HFFc6 (cell line): ENCODE measurements around the gene ASTL. TPM values are rescaled to one million over a fixed set of nuclear protein-coding genes. Genes with fewer than 3 reads are reported as not detected.

ENCODE experiments used
- DNase-seq: peaks from one replicate; pipeline ENCODE4 v3.0.0-alpha.2; 2018
- H3K27ac Mint-ChIP-seq: 2 replicates; pipeline ENCODE4 v1.8.0; 2020; ENCODE audit warnings: mild to moderate bottlenecking, mixed read lengths
- H3K27me3 Mint-ChIP-seq: 2 replicates; pipeline ENCODE4 v1.8.0; 2021; ENCODE audit warnings: mild to moderate bottlenecking, moderate library complexity, mixed read lengths; ENCODE audit not compliant: insufficient read depth
- H3K36me3 Mint-ChIP-seq: 2 replicates; pipeline ENCODE4 v1.8.0; 2021; ENCODE audit warnings: low read depth, mixed read lengths
- H3K4me1 Mint-ChIP-seq: 2 replicates; pipeline ENCODE4 v1.8.0; 2020; ENCODE audit warnings: low read depth, mixed read lengths
- H3K4me3 Mint-ChIP-seq: 2 replicates; pipeline ENCODE4 v1.8.0; 2020; ENCODE audit warnings: mild to moderate bottlenecking, moderate library complexity, mixed read lengths
- H3K9me3 Mint-ChIP-seq: 2 replicates; pipeline ENCODE4 v1.8.0; 2020; ENCODE audit warnings: mild to moderate bottlenecking, mixed read lengths
- total RNA-seq, 6 experiments: library from RNA; stranded (reverse); fragmentation: NEBNext Ultra II Directional; extraction: Animal tissue kit (Norgen Biotek cat#: 25700); gene quantifications; 2 replicates in 1 of 6; 3 replicates in 5 of 6; pipeline ENCODE4 v1.2.3, GENCODE V29; 2021
- TF ChIP-seq, protein P1 (sequence below): fragments of 200-600 bp; sonication (generic); IDR thresholded peaks from 2 replicates; pipeline ENCODE4 v1.5.0; 2021; ENCODE audit warnings: antibody characterized with exemption, mild to moderate bottlenecking

ASTL gene
- total RNA-seq, 6 experiments from 2014 or later = 0.25 to 0.39 (median 0.31) TPM; not detected in 3

DNA sequence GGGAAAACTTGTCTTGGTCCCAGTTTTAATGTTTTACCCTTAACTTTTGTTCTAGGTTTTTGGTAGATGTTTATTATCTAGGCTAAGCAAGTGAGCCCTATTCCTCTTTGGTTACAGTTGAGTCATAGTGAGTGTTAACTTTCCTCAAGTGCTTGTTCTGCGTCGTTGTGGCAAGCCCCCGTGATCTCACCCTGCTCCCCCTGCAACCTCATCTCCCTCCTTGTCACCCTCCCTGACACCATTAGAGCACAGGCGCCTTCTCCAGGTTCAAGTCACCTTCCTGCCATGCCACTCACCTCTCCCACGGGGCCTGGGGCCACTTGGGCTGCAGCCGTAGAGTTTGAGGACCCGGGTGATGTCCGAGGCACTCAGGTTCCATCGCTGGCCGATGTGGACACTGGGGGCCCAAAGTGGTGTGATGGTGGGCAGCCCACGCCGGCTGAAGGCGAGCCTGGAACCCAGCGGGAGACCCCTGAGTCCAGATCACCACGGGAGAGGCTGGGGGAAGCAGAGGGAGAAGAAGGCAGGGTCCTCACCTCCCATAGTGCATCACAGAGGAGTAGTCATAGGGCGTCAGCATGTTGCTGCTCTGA, 8.7 kb downstream of the ASTL start:
- DNase-seq = no peak
- Mint-ChIP-seq H3K4me3 (no peak overlapping the region), H3K36me3 (no peaks in the 10 kb centered on the region), H3K4me1 (no peaks in the 10 kb centered on the region), H3K9me3 (no peaks in the 10 kb centered on the region), H3K27me3 (peaks cover 36% of the 10 kb centered on the region), H3K27ac (no peak overlapping the region)
- TF ChIP-seq, protein P1, sequence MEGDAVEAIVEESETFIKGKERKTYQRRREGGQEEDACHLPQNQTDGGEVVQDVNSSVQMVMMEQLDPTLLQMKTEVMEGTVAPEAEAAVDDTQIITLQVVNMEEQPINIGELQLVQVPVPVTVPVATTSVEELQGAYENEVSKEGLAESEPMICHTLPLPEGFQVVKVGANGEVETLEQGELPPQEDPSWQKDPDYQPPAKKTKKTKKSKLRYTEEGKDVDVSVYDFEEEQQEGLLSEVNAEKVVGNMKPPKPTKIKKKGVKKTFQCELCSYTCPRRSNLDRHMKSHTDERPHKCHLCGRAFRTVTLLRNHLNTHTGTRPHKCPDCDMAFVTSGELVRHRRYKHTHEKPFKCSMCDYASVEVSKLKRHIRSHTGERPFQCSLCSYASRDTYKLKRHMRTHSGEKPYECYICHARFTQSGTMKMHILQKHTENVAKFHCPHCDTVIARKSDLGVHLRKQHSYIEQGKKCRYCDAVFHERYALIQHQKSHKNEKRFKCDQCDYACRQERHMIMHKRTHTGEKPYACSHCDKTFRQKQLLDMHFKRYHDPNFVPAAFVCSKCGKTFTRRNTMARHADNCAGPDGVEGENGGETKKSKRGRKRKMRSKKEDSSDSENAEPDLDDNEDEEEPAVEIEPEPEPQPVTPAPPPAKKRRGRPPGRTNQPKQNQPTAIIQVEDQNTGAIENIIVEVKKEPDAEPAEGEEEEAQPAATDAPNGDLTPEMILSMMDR = no peak

GRCh38 chr2:96128456-96128855, 9.8 kb downstream of the ASTL start:
- Mint-ChIP-seq H3K27me3 (peaks cover 35% of the 10 kb centered on the region), H3K27ac (no peak overlapping the region), H3K4me1 (no peaks in the 10 kb centered on the region), H3K36me3 (no peaks in the 10 kb centered on the region), H3K9me3 (no peaks in the 10 kb centered on the region), H3K4me3 (no peak overlapping the region)
- no peak for DNase-seq
- TF ChIP-seq, protein P1 = no peak

DNA sequence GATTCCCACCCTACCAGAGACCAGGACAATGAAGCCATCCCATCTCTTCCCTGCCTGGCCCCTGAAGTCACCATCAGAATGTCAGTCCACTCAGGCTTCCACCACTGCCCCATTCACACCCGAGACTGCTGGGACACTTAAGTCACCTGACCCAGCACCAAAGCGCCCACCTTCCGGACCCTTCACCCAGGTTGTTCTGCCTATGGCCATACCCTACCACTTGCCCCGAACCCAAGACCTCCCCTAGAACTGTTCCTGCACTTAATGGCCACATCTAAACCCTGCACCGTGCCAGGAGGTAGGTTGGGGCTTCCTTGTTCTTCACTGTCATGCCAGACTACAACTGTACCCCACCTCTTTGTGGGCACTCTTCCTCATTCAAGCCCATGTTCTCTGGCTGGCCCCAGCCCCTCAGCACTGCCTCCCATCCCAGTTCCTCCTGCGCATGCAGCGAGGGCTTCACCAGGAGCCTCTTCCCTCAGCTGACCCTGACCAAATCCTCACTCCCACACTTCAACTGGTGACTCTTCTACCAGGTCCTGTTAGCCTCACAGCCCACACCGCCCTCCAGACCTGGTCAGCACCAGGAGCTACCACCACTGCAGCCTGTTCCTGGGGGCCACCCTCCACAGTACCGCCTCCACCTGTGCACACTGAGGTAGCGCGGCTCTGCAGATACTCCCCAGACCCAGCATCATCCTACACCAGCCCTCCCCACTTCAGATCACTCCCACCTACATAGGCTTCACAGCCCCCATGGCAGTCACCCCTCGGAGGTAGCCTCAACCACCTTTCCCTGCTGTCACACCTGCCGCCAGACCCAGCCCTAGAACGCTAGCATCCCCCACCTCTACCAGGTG, 13.7 kb downstream of the ASTL start:
- H3K27me3 Mint-ChIP-seq = peaks cover 54% of the 10 kb centered on the region
- TF ChIP-seq, protein P1 = no peak
- H3K27ac Mint-ChIP-seq = no peak overlapping the region
- no peaks in the 10 kb centered on the region for H3K36me3 Mint-ChIP-seq
- H3K9me3 Mint-ChIP-seq = no peaks in the 10 kb centered on the region
- DNase-seq = no peak
- no peaks in the 10 kb centered on the region for H3K4me1 Mint-ChIP-seq
- H3K4me3 Mint-ChIP-seq = no peak overlapping the region

GRCh38 chr2:96123936-96124335, 14.4 kb downstream of the ASTL start:
- peaks cover 55% of the 10 kb centered on the region for H3K27me3 Mint-ChIP-seq
- no peaks in the 10 kb centered on the region for H3K9me3 Mint-ChIP-seq
- no peaks in the 10 kb centered on the region for H3K36me3 Mint-ChIP-seq
- TF ChIP-seq, protein P1 = no peak
- DNase-seq = no peak
- no peaks in the 10 kb centered on the region for H3K4me1 Mint-ChIP-seq
- no peak overlapping the region for H3K27ac Mint-ChIP-seq
- no peak overlapping the region for H3K4me3 Mint-ChIP-seq

DNA sequence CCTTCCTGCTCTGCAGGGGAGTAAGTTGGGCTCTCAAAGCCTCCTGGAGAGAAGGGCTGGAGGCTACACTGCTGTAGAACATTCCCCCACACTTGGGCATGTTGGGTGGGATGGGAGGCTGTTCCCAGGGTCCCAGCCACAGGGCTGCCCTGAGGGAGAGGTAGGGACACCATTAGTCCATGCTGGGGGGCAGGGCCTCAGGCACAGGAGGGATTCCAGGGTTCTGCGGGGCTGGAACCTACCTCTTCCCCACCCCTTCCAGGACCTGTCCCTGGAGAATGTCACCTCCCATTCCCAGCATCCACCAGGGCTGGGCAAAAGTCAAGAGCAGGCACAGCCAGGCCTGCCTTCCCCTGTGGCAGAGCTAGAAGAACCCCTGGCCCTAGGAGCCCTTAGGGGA, 15.0 kb downstream of the ASTL start:
- Mint-ChIP-seq H3K9me3 (no peaks in the 10 kb centered on the region), H3K4me1 (no peaks in the 10 kb centered on the region), H3K27me3 (peaks cover 57% of the 10 kb centered on the region), H3K27ac (no peak overlapping the region), H3K36me3 (no peaks in the 10 kb centered on the region), H3K4me3 (no peak overlapping the region)
- no peak for DNase-seq
- TF ChIP-seq, protein P1 = no peak
